OCI-LY3 (cell line): Measurements from ENCODE around the gene HEPN1.

Experiments used
- H2AFZ ChIP-seq: fragments of 200-600, 300-600 bp; shearing (Covaris generic); 2 replicates; pipeline ENCODE4 v1.6.0; 2014; ENCODE audit warnings: antibody characterized with exemption, low read depth, low read length
- H3K27ac ChIP-seq: fragments of 200-600, 300-600 bp; sonication (generic); 2 replicates; pipeline ENCODE4 v1.5.1; 2014; ENCODE audit warnings: mild to moderate bottlenecking, low read length, moderate library complexity, mixed read lengths
- H3K27me3 ChIP-seq: fragments of 200-600, 300-600 bp; sonication (generic); 2 replicates; pipeline ENCODE4 v1.6.1; 2014; ENCODE audit warnings: low read depth, low read length, mixed read lengths
- H3K36me3 ChIP-seq: fragments of 200-600, 300-600 bp; sonication (generic); replicated peaks from 2 replicates; pipeline ENCODE3; 2014; ENCODE audit warnings: low read depth, low read length, mixed read lengths
- H3K4me1 ChIP-seq: fragments of 300-600, 200-600 bp; sonication (generic); 2 replicates; pipeline ENCODE4 v1.6.1; 2014; ENCODE audit warnings: low read length, mixed read lengths
- H3K4me2 ChIP-seq: fragments of 200-600, 300-600 bp; sonication (generic); 2 replicates; pipeline ENCODE4 v1.6.1; 2014; ENCODE audit warnings: low read length, mixed read lengths
- H3K4me3 ChIP-seq: fragments of 300-600, 200-600 bp; sonication (generic); 2 replicates; pipeline ENCODE4 v1.5.1; 2014; ENCODE audit warnings: antibody characterized with exemption, mild to moderate bottlenecking, low read length, moderate library complexity
- H3K79me2 ChIP-seq: fragments of 300-600, 200-600 bp; shearing (Covaris generic); 2 replicates; pipeline ENCODE4 v1.6.1; 2014; ENCODE audit warnings: mild to moderate bottlenecking, low read length, mixed read lengths
- H3K9ac ChIP-seq: fragments of 300-600, 200-600 bp; shearing (Covaris generic); 2 replicates; pipeline ENCODE4 v1.6.0; 2014; ENCODE audit warnings: mild to moderate bottlenecking, low read length, moderate library complexity
- H3K9me3 ChIP-seq: fragments of 200-600, 300-600 bp; shearing (Covaris generic); 2 replicates; pipeline ENCODE4 v1.6.1; 2014; ENCODE audit warnings: low read length, mixed read lengths; ENCODE audit not compliant: insufficient read depth
- H4K20me1 ChIP-seq: fragments of 200-600, 300-600 bp; sonication (generic); 2 replicates; pipeline ENCODE4 v1.6.1; 2016; ENCODE audit warnings: low read length, mixed read lengths; ENCODE audit not compliant: insufficient read depth
- CTCF ChIP-seq: fragments of 200-600, 300-600 bp; sonication (generic); IDR thresholded peaks from 2 replicates; pipeline ENCODE4 v1.5.1; 2014; ENCODE audit warnings: antibody characterized with exemption, low read length, low read depth
- EZH2phosphoT487 ChIP-seq: fragments of 200-600 bp; shearing (Covaris generic); IDR thresholded peaks from 2 replicates; pipeline ENCODE4 v1.6.1; 2018; ENCODE audit warnings: antibody characterized with exemption, mixed run types, low read depth

HEPN1 gene

GRCh38 chr11:124880958-124881357 is 38.1 kb upstream of the HEPN1 start:
- Histone ChIP-seq H4K20me1 (no peaks in the 10 kb centered on the region), H3K4me1 (peaks cover under 1% of the 10 kb centered on the region; the same call in 1 of the 2 replicates), H3K4me3 (no peak overlapping the region), H3K9ac (no peak overlapping the region), H3K27ac (no peak overlapping the region), H3K36me3 (no peaks in the 10 kb centered on the region), H3K4me2 (no peak overlapping the region), H3K27me3 (0 out of 2 replicates have a peak, but pooled peaks cover 7% of the 10 kb centered on the region), H3K9me3 (no peaks in the 10 kb centered on the region), H2AFZ (no peak overlapping the region), H3K79me2 (no peaks in the 10 kb centered on the region)
- TF ChIP-seq EZH2phosphoT487: no peak

GRCh38 chr11:124882339-124883071 is 36.5 kb upstream of the HEPN1 start:
- H3K79me2 ChIP-seq: no peaks in the 10 kb centered on the region
- no peaks in the 10 kb centered on the region for H3K4me1 ChIP-seq
- no peak overlapping the region for H3K4me2 ChIP-seq
- TF ChIP-seq CTCF (no peak), EZH2phosphoT487 (no peak)
- H4K20me1 ChIP-seq: no peaks in the 10 kb centered on the region
- no peaks in the 10 kb centered on the region for H3K9me3 ChIP-seq
- no peak overlapping the region for H2AFZ ChIP-seq
- H3K4me3 ChIP-seq: no peak overlapping the region
- no peak overlapping the region for H3K9ac ChIP-seq
- H3K27ac ChIP-seq: no peak overlapping the region
- H3K36me3 ChIP-seq: no peaks in the 10 kb centered on the region
- H3K27me3 ChIP-seq: 0 out of 2 replicates have a peak, but pooled peaks cover 7% of the 10 kb centered on the region

- H3K4me3 ChIP-seq: no peak overlapping the region
- no peaks in the 10 kb centered on the region for H3K9me3 ChIP-seq
- H3K27ac ChIP-seq: no peak overlapping the region
- H3K9ac ChIP-seq: no peak overlapping the region
- no peak overlapping the region for H2AFZ ChIP-seq
- H3K79me2 ChIP-seq: no peaks in the 10 kb centered on the region
- no peaks in the 10 kb centered on the region for H3K36me3 ChIP-seq
- TF ChIP-seq EZH2phosphoT487 (no peak), CTCF (no peak)
- no peak overlapping the region for H3K4me2 ChIP-seq
- H4K20me1 ChIP-seq: no peaks in the 10 kb centered on the region
- H3K27me3 ChIP-seq: peaks cover 17% of the 10 kb centered on the region; the same call in 1 of the 2 replicates
- H3K4me1 ChIP-seq: no peaks in the 10 kb centered on the region
Observed at GRCh38 chr11:124884340-124884739, 34.7 kb upstream of the HEPN1 start.

- Histone ChIP-seq H2AFZ (no peak overlapping the region), H3K9me3 (no peaks in the 10 kb centered on the region), H3K27ac (no peak overlapping the region), H3K4me2 (no peak overlapping the region), H3K4me3 (no peak overlapping the region), H3K27me3 (peaks cover 17% of the 10 kb centered on the region; the same call in 1 of the 2 replicates), H3K4me1 (no peaks in the 10 kb centered on the region), H3K9ac (no peak overlapping the region), H3K79me2 (no peaks in the 10 kb centered on the region), H3K36me3 (no peaks in the 10 kb centered on the region), H4K20me1 (no peaks in the 10 kb centered on the region)
- TF ChIP-seq CTCF (no peak), EZH2phosphoT487 (no peak)
Observed at GRCh38 chr11:124884869-124885479, 34.1 kb upstream of the HEPN1 start.
